GM18517 (cell line): ENCODE data around the gene TYSND1.
"Not testable (repeated sequence)": the region's sequence is repeated elsewhere in the genome, so short reads cannot be mapped to it uniquely, and the experiment has no call there.

Source experiments
- ATAC-seq: cut with Tn5 transposase; IDR thresholded peaks from one replicate; pipeline ENCODE4 v1.9.1; 2021; ENCODE audit warnings: mild to moderate bottlenecking, moderate library complexity; ENCODE audit not compliant: unreplicated experiment

TYSND1 gene

GRCh38 chr10:70112071-70112470 lies 34.4 kb downstream of the TYSND1 start:
- no peak for ATAC-seq

GRCh38 chr10:70111496-70111895 lies 35.0 kb downstream of the TYSND1 start:
- ATAC-seq = no peak

- ATAC-seq = no peak
These were observed 37.3 kb downstream of the TYSND1 start for GRCh38 chr10:70109064-70109729.

GRCh38 chr10:70106958-70107791 lies 39.3 kb downstream of the TYSND1 start:
- ATAC-seq = no peak

GRCh38 chr10:70101668-70102067 lies 44.8 kb downstream of the TYSND1 start:
- no peak for ATAC-seq

- not testable (repeated sequence) for ATAC-seq
These were observed 45.4 kb downstream of the TYSND1 start for GRCh38 chr10:70101068-70101562.

GRCh38 chr10:70098271-70098670 lies 48.2 kb downstream of the TYSND1 start:
- no peak for ATAC-seq

GRCh38 chr10:70097459-70097858 lies 49.0 kb downstream of the TYSND1 start:
- ATAC-seq = no peak

- no peak for ATAC-seq
These were observed 49.6 kb downstream of the TYSND1 start for GRCh38 chr10:70096705-70097420.

GRCh38 chr10:70096016-70096704 lies 50.3 kb downstream of the TYSND1 start:
- no peak for ATAC-seq

- no peak for ATAC-seq
These were observed 52.2 kb downstream of the TYSND1 start for GRCh38 chr10:70094250-70094649.

GRCh38 chr10:70093335-70093944 lies 53.1 kb downstream of the TYSND1 start:
- no peak for ATAC-seq

GRCh38 chr10:70092389-70092718 lies 54.1 kb downstream of the TYSND1 start:
- no peak for ATAC-seq

GRCh38 chr10:70090951-70091350 lies 55.5 kb downstream of the TYSND1 start:
- no peak for ATAC-seq

GRCh38 chr10:70090013-70090412 lies 56.5 kb downstream of the TYSND1 start:
- ATAC-seq = no peak

- no peak for ATAC-seq
These were observed 58.2 kb downstream of the TYSND1 start for GRCh38 chr10:70088308-70088698.
